DOHH2 (cell line): ENCODE results near the gene KRT5.

Experiments used
- H3F3A ChIP-seq: fragments of 200-600 bp; sonication (generic), shearing (Covaris generic); 2 replicates; pipeline ENCODE4 v1.6.0; 2016; ENCODE audit warnings: antibody characterized with exemption, mild to moderate bottlenecking; ENCODE audit not compliant: control insufficient read depth, insufficient read depth
- H3K27ac ChIP-seq: fragments of 200-600 bp; sonication (generic); 2 replicates; pipeline ENCODE4 v1.5.1; 2014; ENCODE audit warnings: low read depth, mild to moderate bottlenecking, low read length, moderate library complexity
- H3K27me3 ChIP-seq: fragments of 200-600 bp; sonication (generic); 2 replicates; pipeline ENCODE4 v1.6.1; 2014; ENCODE audit warnings: mild to moderate bottlenecking, low read length, mixed read lengths; ENCODE audit not compliant: control insufficient read depth
- H3K36me3 ChIP-seq: fragments of 200-600 bp; sonication (generic); 2 replicates; pipeline ENCODE4 v1.6.1; 2014; ENCODE audit warnings: mild to moderate bottlenecking, low read length, moderate library complexity, mixed read lengths; ENCODE audit not compliant: control insufficient read depth
- H3K4me1 ChIP-seq: fragments of 200-600 bp; sonication (generic); 2 replicates; pipeline ENCODE4 v1.6.1; 2014; ENCODE audit warnings: mild to moderate bottlenecking, low read length, mixed read lengths; ENCODE audit not compliant: control insufficient read depth
- H3K4me2 ChIP-seq: fragments of 200-600 bp; sonication (generic); 2 replicates; pipeline ENCODE4 v1.6.0; 2014; ENCODE audit warnings: mild to moderate bottlenecking, low read length, moderate library complexity
- H3K4me3 ChIP-seq: fragments of 200-600 bp; sonication (generic); 2 replicates; pipeline ENCODE4 v1.5.1; 2014; ENCODE audit warnings: mild to moderate bottlenecking, low read length, mixed read lengths
- H3K79me2 ChIP-seq: fragments of 200-600 bp; sonication (generic); 2 replicates; pipeline ENCODE4 v1.6.1; 2014; ENCODE audit warnings: mild to moderate bottlenecking, low read length, mixed read lengths; ENCODE audit not compliant: control insufficient read depth
- H3K9me2 ChIP-seq: fragments of 200-600 bp; sonication (generic); replicated peaks from 2 replicates; pipeline ENCODE4 v1.6.1; 2014; ENCODE audit warnings: mild to moderate bottlenecking, low read length, mixed read lengths; ENCODE audit not compliant: control insufficient read depth
- H3K9me3 ChIP-seq: fragments of 200-600 bp; sonication (generic); 2 replicates; pipeline ENCODE4 v1.6.1; 2014; ENCODE audit warnings: antibody characterized with exemption, low read length, mixed read lengths; ENCODE audit not compliant: control insufficient read depth, insufficient read depth
- H4K20me1 ChIP-seq: fragments of 200-600 bp; sonication (generic); 2 replicates; pipeline ENCODE4 v1.6.0; 2014; ENCODE audit warnings: low read depth, mild to moderate bottlenecking, antibody characterized with exemption, low read length, moderate library complexity; ENCODE audit not compliant: control insufficient read depth, insufficient read depth
- EZH2phosphoT487 ChIP-seq: fragments of 200-600 bp; sonication (generic); IDR thresholded peaks from 2 replicates; pipeline ENCODE4 v1.6.1; 2017; ENCODE audit warnings: borderline replicate concordance, mild to moderate bottlenecking, antibody characterized with exemption, low read length, moderate library complexity, mixed read lengths
- TF ChIP-seq, protein P1 (sequence below): fragments of 200-600 bp; sonication (generic); IDR thresholded peaks from one replicate; pipeline ENCODE4 v1.5.1; 2014; ENCODE audit warnings: antibody characterized with exemption, mild to moderate bottlenecking, low read depth, low read length; ENCODE audit not compliant: poor library complexity, severe bottlenecking

The KRT5 gene

GRCh38 chr12:52517005-52517835 lies 3.0 kb downstream of the KRT5 start:
- Histone ChIP-seq H3K36me3 (no peaks in the 10 kb centered on the region), H3K79me2 (no peaks in the 10 kb centered on the region), H3F3A (no peaks in the 10 kb centered on the region), H3K4me3 (no peak overlapping the region), H3K4me2 (no peak overlapping the region), H3K9me3 (no peaks in the 10 kb centered on the region), H3K9me2 (no peaks in the 10 kb centered on the region), H3K4me1 (no peaks in the 10 kb centered on the region), H3K27me3 (no peaks in the 10 kb centered on the region; the same call in 1 of the 2 replicates), H4K20me1 (0 out of 2 replicates have a peak, but pooled peaks cover 3% of the 10 kb centered on the region), H3K27ac (no peak overlapping the region)
- TF ChIP-seq EZH2phosphoT487: no peak
- TF ChIP-seq, protein P1, sequence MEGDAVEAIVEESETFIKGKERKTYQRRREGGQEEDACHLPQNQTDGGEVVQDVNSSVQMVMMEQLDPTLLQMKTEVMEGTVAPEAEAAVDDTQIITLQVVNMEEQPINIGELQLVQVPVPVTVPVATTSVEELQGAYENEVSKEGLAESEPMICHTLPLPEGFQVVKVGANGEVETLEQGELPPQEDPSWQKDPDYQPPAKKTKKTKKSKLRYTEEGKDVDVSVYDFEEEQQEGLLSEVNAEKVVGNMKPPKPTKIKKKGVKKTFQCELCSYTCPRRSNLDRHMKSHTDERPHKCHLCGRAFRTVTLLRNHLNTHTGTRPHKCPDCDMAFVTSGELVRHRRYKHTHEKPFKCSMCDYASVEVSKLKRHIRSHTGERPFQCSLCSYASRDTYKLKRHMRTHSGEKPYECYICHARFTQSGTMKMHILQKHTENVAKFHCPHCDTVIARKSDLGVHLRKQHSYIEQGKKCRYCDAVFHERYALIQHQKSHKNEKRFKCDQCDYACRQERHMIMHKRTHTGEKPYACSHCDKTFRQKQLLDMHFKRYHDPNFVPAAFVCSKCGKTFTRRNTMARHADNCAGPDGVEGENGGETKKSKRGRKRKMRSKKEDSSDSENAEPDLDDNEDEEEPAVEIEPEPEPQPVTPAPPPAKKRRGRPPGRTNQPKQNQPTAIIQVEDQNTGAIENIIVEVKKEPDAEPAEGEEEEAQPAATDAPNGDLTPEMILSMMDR: no peak

GRCh38 chr12:52515927-52516831 lies 4.0 kb downstream of the KRT5 start:
- no peaks in the 10 kb centered on the region for H3K79me2 ChIP-seq
- H3K4me3 ChIP-seq: no peak overlapping the region
- H3K27ac ChIP-seq: no peak overlapping the region
- H3K9me3 ChIP-seq: no peaks in the 10 kb centered on the region
- no peaks in the 10 kb centered on the region for H3F3A ChIP-seq
- H3K9me2 ChIP-seq: no peaks in the 10 kb centered on the region
- TF ChIP-seq, protein P1: no peak
- TF ChIP-seq EZH2phosphoT487: no peak
- H3K4me1 ChIP-seq: no peaks in the 10 kb centered on the region
- H3K36me3 ChIP-seq: no peaks in the 10 kb centered on the region
- H3K4me2 ChIP-seq: no peak overlapping the region
- 0 out of 2 replicates have a peak, but pooled peaks cover 3% of the 10 kb centered on the region for H4K20me1 ChIP-seq
- H3K27me3 ChIP-seq: no peaks in the 10 kb centered on the region; the same call in 1 of the 2 replicates

- Histone ChIP-seq H3K27me3 (no peaks in the 10 kb centered on the region; the same call in 1 of the 2 replicates), H3K4me2 (no peak overlapping the region), H3K9me2 (no peaks in the 10 kb centered on the region), H3F3A (no peaks in the 10 kb centered on the region), H3K79me2 (no peaks in the 10 kb centered on the region), H3K27ac (no peak overlapping the region), H3K4me3 (no peak overlapping the region), H3K9me3 (peaks cover 4% of the 10 kb centered on the region; the same call in 1 of the 2 replicates), H3K4me1 (no peaks in the 10 kb centered on the region), H4K20me1 (0 out of 2 replicates have a peak, but pooled peaks cover 3% of the 10 kb centered on the region), H3K36me3 (no peaks in the 10 kb centered on the region)
- TF ChIP-seq, protein P1: no peak
- no peak for TF ChIP-seq EZH2phosphoT487
Observed at GRCh38 chr12:52515319-52515646, 4.9 kb downstream of the KRT5 start.
